ENCODE results near the gene ARHGAP15.

ARHGAP15 gene

DNA sequence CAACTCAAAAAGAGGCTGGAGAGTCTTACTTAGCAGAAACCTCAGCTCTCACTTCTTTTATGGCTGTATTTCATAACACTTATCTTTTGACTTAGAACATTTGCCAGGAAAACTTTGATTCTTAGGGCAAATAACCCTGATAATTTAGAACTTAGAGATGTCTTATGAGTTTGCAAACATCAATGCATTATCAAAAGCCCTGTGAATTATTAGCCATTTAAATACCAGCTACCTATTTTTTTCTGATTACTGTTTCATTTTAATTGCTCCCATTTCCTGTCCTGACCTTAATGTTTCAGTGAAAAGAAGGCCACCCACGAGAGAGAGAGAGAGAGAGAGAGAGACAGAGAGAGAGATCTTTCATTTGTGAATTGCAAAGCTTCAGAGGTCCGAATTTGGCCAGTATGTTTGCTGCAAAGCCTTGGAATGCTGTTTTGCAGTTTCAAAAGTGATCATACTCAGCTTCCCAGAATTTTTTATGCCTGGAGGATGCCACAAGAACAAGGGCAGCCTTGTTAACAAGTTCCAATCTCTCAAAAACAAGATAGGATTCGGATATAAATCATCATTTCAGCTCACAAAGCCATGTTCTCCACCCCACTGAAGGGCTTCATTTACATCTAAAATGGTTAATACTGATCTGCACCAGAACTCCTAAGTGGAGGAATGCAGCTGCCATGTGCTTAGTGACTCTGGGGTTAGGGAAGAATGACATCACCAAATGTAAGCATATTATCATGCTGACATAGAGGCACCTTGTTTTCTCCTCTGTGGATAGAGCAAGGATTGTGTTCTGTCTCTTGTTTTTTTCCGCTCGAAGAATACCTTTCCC lies 478.2 kb downstream of the ARHGAP15 start:
- H3K4me3 ChIP-seq (ENCODE audit: low read depth, low read length): no peak overlapping the region

DNA sequence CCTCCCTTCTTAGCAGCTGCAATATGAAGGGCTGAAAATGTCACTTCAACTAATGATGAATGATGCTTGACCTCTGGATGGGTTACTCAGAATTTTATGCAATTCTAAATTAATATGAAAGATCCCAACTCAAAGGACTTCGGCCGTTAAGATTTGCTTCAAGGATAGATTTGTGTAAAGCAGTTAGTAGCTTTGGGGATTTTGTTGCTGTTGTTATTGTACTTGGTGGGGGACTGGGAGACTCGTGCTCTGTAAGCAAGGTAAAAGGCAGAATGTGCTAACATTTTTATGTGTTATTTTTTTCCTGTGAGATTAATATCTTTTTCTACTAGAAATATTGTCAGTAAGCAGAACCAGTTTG lies 478.8 kb downstream of the ARHGAP15 start:
- H3K4me3 ChIP-seq (ENCODE audit: low read depth, low read length): no peak overlapping the region

DNA sequence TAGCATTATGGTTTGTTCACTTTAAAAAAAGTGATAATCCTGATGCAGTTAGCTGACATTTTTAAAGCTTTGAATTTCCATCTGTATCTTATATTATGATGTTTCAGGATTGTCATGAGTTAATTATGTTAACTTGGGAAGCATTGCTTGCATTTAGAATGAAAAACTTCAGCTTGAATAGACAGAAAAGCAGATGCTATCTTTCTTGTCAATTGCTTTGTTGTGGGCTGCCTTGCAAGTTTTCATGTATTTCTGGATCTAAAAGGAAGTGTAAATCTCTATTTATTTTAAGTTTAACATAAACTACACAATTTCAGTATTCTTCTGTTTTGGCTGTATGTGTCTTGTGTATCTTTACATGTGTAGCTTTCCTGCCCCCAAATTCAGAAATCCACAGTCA lies 479.5 kb downstream of the ARHGAP15 start:
- no peak overlapping the region for H3K4me3 ChIP-seq (ENCODE audit: low read depth, low read length)

DNA sequence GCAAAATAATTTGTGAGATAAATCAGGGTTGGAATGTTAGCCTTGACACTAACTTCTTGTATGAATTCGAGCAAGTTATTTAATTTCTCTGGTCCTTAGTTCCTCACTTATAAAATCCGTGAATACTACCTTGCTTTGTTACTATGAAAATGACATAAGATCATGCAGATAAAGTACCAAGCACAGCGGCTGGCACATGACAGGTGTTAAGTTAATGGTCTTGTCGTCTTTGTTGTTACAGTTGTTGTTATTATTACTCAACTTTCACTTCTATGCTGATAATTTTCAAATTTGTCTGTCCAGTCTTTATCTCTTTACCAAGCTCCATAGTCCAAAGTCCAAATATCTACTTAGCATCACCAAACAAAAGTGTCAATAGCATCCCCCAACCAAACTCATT lies 482.1 kb downstream of the ARHGAP15 start:
- H3K4me3 ChIP-seq (ENCODE audit: low read depth, low read length): no peak overlapping the region

- no peak overlapping the region for H3K4me3 ChIP-seq (ENCODE audit: low read depth, low read length)
Observed at GRCh38 chr2:143615562-143615961, 486.3 kb downstream of the ARHGAP15 start.

- no peak overlapping the region for H3K4me3 ChIP-seq (ENCODE audit: low read depth, low read length)
Observed at GRCh38 chr2:143616452-143616851, 487.2 kb downstream of the ARHGAP15 start.

DNA sequence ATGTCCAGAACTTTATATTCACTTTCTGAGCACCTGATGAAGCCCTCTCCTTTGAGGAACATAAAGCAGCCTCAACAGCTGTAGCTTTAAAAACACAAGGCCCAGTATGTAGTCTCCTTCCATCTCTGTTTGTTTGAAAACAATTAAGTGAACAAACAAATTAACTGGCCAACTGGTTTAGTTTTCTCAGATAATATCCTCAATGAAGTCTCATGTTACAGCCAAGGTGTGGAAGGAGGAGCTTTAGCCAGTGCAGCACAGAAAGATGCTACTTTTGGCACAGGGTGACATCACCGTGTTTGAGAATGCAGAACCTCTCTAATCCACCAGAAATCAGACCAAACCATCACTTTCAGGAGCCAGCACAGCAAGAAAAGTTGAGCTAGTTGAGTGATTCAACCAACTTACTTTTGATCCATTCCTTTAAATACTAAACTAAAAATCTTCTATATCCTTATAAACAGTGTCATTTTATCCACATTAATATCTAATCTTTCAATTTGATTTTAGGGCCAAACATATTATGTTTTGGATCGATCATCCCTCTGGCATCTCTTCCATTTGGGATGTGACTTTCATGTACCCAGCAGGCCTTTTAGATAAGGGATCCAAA lies 488.7 kb downstream of the ARHGAP15 start:
- H3K4me3 ChIP-seq (ENCODE audit: low read depth, low read length): no peak overlapping the region

DNA sequence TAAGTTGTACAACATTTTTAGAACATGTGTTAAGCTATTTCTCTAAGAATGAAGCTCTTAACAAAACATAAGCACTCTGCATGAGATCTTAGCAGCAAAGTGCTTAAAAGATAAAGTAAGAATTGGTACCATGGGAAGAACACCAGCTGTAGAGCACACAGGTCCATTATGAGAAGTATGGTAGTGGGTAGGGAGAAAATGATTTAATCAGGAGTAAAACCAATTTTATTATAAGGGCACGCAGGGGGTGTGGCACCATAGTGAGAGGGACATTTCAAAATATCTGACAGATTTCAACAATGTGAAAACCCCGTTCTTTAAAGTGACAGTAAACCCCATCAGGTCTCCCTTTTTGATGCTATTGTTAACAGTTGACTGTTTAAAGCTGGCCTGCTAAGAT lies 492.9 kb downstream of the ARHGAP15 start:
- no peak overlapping the region for H3K4me3 ChIP-seq (ENCODE audit: low read depth, low read length)

GRCh38 chr2:143623231-143623908 lies 494.2 kb downstream of the ARHGAP15 start:
- H3K4me3 ChIP-seq (ENCODE audit: low read depth, low read length): no peak overlapping the region

- H3K4me3 ChIP-seq (ENCODE audit: low read depth, low read length): no peak overlapping the region
Observed at GRCh38 chr2:143623909-143624260, 494.7 kb downstream of the ARHGAP15 start.

- no peak overlapping the region for H3K4me3 ChIP-seq (ENCODE audit: low read depth, low read length)
Observed at GRCh38 chr2:143629340-143629739, 500.1 kb downstream of the ARHGAP15 start.

- H3K4me3 ChIP-seq (ENCODE audit: low read depth, low read length): no peak overlapping the region
Observed at GRCh38 chr2:143632751-143633374, 503.6 kb downstream of the ARHGAP15 start.

DNA sequence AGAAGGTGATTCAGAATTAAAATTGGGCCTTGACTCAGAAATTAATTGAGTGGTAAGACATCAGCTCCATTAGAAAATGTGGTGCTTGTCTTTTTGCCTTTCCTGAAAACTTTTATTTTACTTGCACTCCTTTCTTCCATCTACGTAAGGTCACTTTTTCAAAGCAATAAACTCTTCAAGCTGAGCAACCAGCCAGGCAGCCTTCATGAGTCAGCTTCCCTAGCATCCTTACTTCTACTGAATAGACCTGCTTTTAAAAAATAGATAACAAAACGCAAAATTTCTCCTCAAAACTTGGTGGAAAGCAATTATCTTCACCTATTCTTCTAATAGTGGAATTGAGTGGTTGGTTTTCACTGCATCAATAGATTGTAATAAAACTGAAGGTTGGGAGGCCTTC lies 504.2 kb downstream of the ARHGAP15 start:
- H3K4me3 ChIP-seq (ENCODE audit: low read depth, low read length): no peak overlapping the region

DNA sequence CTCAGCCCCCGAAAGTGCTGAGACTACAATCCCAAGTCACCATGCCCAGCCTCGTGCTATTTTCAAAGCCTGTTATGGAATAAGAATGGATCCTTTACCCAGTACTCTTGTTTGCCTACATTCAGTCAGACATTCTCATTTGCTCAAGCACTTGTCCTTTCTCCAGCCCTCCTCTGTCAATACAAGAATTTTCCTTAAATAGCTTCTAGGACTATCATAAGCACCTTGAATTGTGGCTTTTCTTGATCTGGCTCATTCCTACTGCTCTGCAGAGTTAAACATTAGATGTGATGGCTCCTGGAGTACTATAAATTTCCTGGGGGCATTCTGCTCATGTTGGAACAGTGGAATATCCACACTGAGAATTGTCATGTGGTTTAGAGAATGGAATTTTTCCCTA lies 506.1 kb downstream of the ARHGAP15 start:
- no peak overlapping the region for H3K4me3 ChIP-seq (ENCODE audit: low read depth, low read length)

GRCh38 chr2:143635936-143636335 lies 506.7 kb downstream of the ARHGAP15 start:
- no peak overlapping the region for H3K4me3 ChIP-seq (ENCODE audit: low read depth, low read length)

- no peak overlapping the region for H3K4me3 ChIP-seq (ENCODE audit: low read depth, low read length)
Observed at GRCh38 chr2:143640826-143641225, 511.6 kb downstream of the ARHGAP15 start.

DNA sequence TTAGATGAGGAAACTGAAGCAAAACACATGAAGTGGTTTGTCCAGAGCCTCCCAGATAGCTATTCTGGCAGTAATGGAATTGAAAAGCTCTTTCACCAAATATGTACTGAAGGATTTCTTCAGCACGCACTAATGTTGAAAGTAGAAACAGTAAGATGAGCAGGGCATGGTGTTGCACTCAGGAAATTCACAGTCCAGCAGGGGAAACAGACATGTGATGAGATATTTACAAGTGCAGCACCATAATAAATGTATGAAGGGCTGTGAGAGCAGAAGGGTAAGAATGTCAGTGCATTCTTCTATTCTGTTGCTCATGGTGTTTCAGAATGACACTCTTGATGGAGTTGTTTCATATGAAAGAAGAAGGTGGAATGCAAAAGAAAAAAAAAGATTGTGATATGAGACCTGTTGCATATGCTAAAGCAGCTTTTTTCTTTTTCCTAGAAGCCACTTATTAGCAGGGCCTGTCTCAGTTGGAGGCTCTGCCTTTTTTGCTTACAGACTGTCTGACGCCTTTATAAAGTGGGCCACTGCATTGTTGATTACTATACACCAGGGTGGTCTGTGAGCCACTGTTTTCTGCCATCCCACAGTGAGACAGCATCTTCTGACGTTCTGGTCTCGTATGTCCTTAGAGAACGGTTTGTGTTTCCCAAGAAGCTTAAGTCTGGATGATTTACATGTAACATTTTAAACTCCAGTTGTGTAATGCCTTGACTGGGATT lies 516.9 kb downstream of the ARHGAP15 start:
- H3K4me3 ChIP-seq (ENCODE audit: low read depth, low read length): no peak overlapping the region

DNA sequence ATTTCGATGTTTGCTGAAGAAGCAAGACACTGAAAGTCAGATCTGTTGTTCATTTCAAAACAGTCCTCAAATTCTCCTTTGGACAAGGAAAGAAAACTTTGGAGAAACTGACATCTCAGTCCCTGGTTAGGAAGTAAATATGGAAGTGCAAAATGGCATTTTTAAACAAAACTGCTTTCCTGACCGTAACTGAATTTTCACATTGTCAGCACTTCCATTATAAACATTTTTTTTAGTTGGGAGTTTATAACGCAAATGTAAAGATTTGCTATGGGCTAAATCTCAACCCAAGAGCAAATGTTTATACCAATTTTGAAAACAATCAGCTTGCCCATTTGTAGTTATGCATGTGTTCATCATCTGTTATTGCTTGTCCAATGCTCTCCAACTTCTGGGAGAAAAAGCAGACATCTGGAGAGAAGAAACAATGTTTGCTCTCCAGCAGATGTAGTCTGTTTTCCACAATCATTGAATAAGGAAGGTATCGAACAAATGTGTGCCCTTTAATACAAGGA lies 520.1 kb downstream of the ARHGAP15 start:
- H3K4me3 ChIP-seq (ENCODE audit: low read depth, low read length): no peak overlapping the region

- H3K4me3 ChIP-seq (ENCODE audit: low read depth, low read length): no peak overlapping the region
Observed at GRCh38 chr2:143652692-143653091, 523.5 kb downstream of the ARHGAP15 start.

DNA sequence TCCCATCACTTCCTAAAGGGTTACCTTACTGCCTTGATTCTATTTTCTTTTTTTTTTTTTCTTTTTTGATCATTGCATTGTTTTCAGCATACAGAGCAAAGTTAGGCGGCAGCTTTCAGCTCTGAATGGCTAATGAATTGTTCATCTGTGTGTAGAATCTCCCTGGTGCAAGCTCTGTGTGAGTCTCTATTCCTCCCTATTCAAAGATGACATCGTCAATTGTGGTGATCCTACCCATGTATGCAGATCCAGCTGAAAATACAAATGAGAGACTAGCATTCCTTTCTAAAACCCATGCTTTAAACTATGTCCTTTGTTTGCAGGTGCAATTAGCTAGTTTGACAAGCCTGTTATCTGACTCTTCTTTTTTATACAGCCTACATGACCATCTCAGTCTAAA lies 539.0 kb downstream of the ARHGAP15 start:
- H3K4me3 ChIP-seq (ENCODE audit: low read depth, low read length): no peak overlapping the region

GRCh38 chr2:143674051-143674450 lies 544.8 kb downstream of the ARHGAP15 start:
- no peak overlapping the region for H3K4me3 ChIP-seq (ENCODE audit: low read depth, low read length)

Measured in iPS-11a (cell line).